Endometrial microvascular endothelial cells (primary cell): ENCODE measurements around the gene ATP5ME. TPM values are rescaled to one million over a fixed set of nuclear protein-coding genes. Genes with fewer than 3 reads are reported as not detected.

Experiments used
- in situ Hi-C: cut with HindIII; loops from 2 replicates; pipeline ENCODE4 v1.10.0; 2017; ENCODE audit warnings: low sequenced_read_pairs, low pct_unique_long_range_greater_than_20kb; ENCODE audit errors: inconsistent ontology term
- total RNA-seq: library from RNA; depleted of rRNA; stranded (reverse); fragments of >200 nt; gene quantifications from one replicate; pipeline ENCODE4 v1.2.3, GENCODE V29; 2015; ENCODE audit errors: inconsistent ontology term

The ATP5ME gene, protein sequence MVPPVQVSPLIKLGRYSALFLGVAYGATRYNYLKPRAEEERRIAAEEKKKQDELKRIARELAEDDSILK
- 168 TPM for total RNA-seq

DNA sequence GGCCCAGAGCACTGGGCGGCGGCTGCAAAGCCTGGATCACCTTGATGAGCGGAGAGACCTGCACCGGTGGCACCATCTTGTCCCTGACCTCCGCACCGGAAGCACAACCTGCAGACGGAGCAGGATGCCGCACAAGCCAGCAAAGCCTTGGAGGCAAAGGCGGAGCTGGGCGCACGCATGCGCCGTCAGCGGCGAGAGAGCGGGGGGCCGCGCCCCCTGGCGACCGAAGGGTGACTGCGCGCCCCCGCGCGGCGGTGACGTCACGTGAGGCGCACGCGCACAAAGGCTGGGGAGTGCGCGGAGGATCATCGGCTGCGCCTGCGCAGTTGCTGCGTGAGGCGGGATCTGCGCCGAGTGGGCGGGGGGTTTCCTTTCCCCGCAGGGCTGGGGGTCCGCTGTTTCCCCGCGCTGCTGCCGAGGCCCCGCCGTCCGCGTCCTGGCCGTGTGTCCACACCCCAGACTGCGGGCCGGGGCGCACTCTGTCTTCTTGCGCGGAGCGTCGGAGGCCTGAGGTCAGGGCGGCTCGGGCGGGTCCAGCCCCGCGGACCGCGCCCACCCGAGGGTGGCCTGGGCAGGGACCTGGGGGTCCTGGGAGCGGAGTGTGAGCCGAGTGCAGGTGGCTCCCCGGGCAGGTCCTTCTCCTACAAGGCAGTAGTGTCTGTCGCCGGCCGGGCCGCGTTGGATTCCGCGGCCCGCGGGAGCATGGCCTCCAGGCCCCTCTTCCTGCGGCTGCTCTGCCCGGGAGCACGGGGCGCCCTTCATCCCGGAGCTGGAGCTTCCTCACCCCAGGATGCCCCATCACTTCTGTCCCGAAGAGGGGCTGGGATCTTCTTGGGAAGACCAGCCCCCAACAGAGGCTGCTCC is at the start of gene ATP5ME, which contains the start of gene MYL5:
TSS of gene ATP5ME (minus strand) at position 105 of the 864 bp plus-strand sequence. CDS start at position 76, 29 bp downstream.
TSS of gene MYL5 (plus strand) at position 371 of the 864 bp plus-strand sequence. CDS start 3,485 bp downstream, outside the sequence.
- in situ Hi-C loops = no loop called here

DNA sequence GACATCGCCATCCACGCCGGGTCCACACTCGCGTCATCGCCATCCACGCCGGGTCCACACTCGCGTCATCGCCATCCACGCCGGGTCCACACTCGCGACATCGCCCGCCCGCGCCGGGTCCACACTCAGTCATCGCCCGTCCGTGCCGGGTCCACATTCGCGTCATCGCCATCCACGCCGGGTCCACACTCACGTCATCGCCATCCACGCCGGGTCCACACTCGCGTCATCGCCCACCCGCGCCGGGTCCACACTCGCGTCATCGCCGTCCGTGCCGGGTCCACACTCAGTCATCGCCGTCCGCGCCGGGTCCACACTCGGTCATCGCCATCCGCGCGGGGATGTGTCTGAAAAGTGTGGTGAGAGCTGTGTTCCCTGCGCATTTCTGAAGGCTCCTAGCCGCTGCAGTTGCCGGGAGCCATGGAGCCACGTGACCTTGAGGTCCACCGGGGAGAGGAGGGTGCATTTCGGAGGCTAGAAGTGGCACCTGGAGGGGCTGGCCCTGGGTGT is 48.8 kb upstream of the ATP5ME start:
- in situ Hi-C loops = no loop called here

DNA sequence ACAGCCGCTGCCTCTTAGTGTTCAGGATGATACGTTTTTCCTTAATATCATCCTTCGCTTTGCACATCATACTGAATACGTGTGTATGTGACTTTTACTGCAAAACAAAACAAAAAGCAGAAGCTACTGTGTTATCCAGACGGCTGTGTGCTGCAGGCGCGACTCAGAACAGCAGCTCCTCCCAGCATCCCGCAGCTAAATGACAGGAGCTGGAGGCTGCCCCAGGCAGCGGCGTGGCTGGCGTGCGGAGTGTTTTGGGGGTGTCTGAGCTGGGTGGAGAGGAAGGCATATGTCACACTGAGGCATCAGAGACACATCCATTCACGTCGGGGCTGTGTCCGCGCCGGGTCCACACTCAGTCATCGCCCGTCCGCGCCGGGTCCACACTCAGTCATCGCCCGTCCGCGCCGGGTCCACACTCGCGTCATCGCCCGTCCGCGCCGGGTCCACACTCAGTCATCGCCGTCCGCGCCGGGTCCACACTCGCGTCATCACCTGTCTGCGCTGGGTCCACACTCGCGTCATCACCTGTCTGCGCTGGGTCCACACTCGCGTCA is 48.2 kb upstream of the ATP5ME start:
- in situ Hi-C loops = no loop called here

DNA sequence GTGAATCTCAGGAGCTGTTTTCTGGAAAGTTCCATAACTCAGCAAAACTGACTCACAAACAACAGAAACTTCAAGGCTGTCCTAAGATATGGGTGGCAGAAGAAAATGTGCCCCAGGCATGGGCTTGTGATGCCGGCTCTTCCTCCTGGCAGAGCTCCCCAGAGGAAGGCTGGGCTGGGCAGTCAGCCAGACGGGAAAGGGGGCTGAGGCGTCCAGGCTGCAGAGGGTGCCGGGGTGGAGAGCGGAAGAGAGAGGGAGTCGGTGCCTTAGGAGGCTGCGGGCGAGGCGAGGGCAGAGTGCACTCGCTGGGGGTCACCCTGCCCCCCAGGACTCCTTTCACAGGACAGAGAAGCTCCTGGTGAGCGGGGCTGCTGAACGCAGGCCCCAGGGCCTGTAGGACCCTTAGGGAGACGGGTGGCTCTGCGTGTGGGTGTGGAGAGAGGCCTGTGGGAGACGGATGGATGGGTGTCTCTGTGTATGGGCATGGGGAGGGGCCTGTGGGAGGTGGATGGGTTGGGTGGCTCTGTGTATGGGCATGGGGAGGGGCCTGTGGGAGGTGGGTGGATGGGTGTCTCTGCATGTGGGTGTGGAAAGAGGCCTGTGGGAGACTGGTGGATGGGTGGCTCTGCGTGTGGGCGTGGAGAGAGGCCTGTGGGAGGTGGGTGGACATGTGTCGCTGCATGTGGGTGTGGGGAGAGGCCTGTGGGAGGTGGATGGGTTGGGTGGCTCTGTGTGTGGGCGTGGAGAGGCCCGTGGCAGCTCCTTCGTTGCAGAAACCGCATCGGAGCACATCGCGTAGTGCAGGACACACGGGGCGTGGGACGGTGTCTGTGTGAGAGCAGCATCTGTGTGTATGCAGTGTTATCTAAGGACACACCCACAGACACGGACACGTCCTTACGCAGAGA is 47.4 kb upstream of the ATP5ME start:
- in situ Hi-C loops = no loop called here

DNA sequence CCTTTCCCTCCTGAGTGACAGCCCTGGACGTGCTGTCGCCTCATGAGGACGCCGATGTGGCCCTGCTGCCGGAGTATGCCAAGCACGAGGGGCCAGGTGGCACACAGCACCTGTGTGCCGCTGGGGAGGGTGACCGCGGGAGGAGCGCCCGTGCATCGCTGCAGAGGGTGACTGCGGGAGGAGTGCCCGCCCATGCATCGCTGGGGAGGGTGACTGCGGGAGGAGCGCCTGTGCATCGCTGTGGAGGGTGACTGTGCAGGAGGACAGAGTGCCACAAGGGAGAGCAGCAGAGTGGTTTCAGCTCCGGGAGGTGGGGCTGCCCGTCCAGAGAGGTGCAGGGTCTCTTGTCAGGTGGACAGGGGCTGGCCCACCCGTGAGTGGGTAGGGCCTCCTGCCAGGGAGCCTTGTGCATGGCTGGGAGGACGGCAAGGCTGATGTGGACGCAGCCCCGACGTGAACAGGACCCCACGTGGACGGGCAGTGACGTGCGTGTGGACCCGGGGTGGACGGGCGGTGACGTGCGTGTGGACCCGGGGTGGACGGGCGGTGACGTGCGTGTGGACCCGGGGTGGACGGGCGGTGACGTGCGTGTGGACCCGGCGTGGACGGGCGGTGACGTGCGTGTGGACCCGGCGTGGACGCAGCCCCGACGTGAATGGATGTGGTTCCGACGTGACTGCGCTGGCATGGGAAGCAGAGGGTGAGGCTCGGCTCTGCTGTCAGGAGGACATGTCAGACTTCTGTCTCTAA is 46.2 kb upstream of the ATP5ME start:
- in situ Hi-C loops = no loop called here

DNA sequence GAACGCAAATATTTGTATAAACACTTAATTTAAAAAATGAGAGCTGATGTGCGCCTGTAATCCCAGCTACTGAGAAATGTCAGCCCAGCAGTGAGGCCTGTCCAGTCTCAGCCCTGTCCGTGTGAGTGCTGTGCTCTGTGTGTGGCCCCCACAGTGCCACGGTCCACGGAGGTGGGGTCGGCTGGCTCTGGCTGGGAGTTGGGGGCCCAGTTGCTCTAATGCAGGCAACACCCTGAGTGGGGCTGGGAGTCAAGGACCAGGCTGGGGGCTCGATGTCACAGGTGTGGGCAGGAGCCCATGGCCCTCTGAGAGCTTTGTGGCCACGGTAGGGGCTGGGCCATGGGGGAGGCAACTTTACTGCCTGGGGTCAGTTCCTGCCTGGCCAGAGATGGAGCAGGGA is 44.4 kb upstream of the ATP5ME start:
- in situ Hi-C loops = no loop called here

DNA sequence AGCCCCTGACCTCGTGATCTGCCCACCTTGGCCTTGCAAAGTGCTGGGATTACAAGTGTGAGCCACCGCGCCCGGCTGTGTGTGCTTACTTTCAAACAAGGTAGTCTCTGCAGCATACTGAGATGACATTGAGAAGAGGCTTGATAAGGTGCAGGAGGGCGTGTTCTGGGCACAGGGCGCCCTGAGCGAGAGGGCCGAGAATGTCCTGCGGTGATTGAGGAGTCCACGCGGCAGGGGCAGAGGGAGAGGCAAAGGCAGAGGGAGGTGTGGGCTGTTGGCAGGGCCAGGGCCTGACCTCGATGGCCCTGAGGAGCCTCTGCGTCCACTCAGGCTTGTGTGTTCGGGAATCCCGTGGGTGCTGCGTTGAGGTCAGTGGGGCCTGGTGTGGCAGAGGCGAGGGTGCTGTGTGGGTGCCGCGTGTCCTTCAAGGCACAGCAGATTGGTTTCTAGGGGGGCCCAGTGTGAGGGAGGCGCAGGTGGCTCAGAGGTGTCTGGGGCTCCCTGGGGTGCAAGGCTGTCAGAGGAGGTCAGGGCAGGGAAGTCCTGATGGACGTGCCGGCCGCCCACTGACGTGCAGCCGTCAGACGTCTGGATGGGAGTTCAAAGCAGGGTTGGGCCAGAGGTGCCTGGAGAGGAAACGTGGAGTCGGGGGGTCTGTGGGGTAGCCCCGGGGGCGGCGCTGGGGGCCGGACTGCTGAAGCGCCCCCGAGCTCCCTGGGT is 43.7 kb upstream of the ATP5ME start:
- in situ Hi-C loops = no loop called here

DNA sequence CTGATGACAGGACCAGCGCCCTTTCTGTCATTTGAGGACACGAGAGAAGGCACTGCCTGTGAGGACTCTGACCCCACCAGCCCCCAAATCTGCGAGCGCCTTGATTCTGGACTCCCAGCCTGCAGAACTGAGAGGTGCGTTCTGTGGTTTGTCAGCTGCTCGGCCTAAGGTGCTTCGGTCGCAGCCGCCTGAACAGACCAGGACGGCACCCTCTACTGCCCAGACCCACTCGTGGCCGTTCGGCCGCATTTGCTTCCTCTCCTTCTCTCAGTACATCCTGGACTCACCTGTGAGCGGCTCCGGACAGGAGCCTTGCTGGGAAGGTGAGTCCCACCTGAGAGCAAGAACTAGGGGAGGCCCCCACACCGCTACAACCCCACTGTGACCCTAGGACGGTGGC is 40.0 kb upstream of the ATP5ME start:
- in situ Hi-C loops = no loop called here

DNA sequence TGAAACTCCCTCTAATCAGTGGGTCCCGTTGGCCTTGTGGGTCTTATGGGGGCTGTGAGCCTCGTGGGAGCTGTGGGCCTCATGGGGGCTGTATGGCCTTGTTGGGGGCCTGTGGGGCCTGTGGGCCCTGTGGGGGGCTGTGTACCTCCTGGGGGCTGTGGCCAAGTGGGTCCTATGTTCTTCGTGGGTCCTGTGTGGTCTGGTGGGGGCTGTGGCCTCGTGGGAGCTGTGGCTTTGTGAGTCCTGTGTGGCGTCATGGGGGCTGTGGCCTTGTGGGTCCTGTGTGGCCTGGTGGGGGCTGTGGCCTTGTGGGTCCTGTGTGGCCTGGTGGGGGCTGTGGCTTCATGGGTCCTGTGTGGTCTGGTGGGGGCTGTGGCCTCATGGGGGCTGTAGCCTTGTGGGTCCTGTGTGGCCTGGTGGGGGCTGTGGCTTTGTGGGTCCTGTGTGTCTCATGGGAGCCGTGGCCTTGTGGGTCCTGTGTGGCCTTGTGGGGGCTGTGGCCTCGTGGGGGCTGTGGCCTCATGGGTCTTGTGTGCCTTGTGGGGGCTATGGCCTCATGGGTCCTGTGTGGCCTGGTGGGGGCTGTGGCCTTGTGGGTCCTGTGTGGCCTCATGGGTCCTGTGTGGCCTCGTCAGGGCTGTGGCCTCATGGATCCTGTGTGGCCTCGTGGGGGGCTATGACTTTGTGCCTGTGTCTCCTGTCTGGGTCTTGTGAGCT is 39.0 kb upstream of the ATP5ME start:
- in situ Hi-C loops = no loop called here

DNA sequence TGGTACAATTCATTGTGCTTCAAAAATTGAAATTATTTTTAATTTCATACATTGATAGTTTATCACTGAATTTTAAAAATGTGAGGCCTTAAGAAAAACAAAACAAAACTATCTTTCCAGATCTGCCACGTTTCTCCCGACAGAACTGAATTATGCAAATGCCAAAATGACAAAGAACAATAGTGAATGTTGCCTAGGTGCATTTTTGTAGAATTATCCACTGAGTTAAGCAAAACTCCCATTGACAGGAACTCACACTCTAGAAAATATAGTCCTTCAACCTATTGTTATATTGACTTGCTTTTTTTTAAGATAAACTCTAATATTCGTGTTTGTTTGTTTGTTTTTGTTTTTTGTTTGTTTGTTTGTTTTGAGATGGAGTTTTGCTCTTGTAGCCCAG is 38.0 kb upstream of the ATP5ME start:
- in situ Hi-C loops = no loop called here

DNA sequence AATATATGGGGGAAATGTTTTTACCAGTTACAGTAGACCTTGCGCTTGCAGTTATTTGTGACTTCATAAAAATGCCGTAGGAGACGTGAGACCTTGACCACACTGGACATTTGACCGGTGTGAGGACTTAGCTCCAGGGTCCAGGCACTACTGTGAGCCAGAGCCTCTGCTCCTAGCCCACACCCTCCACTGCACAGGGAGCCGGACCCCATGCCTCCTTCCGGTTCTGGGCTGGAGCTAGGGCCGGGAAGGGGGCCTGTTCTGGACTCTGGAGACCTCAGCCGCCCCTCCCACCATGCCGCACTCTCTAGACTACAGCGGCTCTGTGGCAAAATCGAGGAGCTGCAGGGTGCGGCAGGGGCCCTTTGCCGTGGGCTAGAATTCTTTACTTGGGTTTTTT is 36.8 kb upstream of the ATP5ME start:
- in situ Hi-C loops = no loop called here

DNA sequence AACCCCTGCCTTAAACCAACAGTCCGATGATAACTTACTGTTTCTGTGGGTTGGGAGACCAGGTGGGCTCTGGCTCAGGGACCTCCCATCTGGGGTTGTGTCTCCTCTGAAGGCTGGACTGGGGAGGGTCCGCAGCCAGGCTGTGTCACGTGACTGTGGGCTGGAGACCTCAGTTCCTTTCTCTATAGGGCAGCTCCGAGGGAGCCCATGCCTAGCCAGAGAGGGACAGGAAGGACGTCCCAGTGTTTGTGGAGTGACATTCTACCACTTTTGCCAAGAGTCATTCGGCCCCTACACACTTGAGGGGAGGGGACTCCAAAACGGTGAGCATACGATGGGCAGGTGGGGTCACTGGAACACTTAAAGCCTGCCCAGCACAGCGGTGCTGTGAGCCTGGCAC is 36.0 kb upstream of the ATP5ME start:
- in situ Hi-C loops = no loop called here

DNA sequence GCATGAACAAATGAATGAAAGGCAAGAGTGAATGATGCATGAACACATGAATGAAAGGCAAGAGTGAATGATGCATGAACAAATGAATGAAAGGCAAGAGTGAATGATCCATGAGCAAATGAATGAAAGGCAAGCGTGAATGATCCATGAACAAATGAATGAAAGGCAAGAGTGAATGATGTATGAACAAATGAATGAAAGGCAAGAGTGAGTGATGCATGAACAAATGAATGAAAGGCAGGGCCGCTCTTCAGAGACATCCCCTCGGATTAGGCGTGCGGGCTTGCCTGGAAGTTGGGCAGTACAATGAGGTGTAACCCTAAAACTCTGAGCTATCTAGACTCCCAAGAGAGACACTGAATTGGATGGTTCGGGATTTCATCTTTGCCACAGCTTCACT is 35.3 kb upstream of the ATP5ME start:
- in situ Hi-C loops = no loop called here

DNA sequence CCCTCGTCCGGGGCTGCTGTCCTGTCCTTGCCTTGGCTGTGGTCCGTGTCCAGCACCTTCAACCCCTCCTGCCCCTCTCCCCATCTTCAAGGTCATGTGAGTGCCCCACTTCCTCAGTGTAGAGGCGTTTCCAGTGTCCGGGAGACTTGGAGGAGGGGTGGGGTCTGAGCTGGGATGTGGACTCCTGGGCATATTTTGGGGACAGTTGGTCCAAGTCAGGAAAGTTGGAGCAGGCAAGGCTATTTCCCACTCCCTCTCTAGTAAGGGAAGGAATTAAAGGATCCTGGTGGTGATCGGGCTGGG is 34.5 kb upstream of the ATP5ME start:
- in situ Hi-C loops = no loop called here

DNA sequence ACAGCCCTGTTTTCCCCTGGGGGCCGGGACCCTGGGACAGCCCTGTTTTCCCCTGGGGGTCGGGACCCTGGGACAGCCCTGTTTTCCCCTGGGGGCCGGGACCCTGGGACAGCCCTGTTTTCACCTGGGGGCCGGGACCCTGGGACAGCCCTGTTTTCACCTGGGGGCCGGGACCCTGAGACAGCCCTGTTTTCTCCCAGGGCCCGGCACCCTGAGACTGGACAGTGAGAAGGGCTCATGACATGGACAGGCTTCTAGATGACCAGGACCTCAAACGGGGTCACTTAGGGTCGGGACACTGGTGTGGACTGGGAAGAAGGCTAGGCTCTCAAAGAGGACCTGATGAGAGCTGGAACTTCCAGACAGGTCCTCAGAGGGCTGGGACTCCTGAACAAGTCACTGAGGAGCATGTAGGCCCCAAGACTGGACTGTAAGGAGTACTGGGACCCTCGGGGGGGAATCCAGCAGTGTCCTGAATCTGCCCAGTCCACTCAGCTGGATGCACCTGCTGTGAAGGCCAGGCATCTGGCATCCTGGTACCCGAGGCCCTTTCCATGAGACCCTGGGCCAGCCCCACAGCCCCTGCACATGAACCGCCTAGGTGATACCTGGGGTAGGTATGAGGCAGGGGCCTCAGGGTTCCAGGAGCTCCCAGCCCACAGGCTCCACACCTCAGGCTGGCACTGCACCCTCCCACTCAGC is 34.0 kb upstream of the ATP5ME start:
- in situ Hi-C loops = no loop called here

DNA sequence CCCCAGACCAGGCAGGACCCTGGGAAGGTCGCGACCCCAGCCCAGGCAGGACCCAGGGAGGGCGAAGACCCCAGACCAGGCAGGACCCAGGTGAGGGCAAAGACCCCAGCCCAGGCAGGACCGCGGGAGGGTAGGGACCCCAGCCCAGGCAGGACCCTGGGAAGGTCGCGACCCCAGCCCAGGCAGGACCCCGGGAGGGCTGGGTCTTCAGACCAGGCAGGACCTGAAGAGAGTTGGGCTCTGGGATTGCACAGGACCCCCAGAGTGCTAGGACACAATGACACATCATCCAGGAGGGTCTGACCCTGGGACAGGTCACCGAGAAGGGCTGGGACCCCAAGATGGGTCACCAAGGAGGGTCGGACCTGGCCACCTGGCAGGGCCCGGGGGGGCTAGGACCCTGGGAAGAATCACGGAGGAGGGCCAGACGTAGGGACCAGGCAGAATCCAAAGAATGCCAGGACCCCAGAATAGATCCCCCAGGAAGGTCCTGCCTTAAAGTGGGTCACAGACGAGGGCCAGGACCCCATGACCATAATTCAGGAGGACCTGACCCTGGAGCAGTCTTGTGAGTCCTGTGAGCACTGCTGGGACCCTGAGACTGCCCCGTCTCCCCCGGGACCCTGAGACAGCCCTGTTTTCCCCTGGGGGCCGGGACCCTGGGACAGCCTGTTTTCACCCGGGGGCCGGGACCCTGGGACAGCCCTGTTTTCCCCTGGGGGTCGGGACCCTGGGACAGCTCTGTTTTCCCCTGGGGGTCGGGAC is 32.9 kb upstream of the ATP5ME start:
- in situ Hi-C loops = no loop called here
